NT2/D1 (cell line): Measurements from ENCODE around the gene CAMK2B.
A peak's percentile ranks its signal among the peaks of the same experiment; 100 is the strongest.

Experiments used
- DNase-seq: peaks from one replicate; pipeline ENCODE4 v3.0.0-alpha.2; 2011; ENCODE audit warnings: low read depth, low spot score
- H3K27me3 ChIP-seq: 2 replicates; pipeline ENCODE4 v1.6.0; 2011; ENCODE audit warnings: mild to moderate bottlenecking; ENCODE audit not compliant: insufficient read length, insufficient read depth
- H3K36me3 ChIP-seq: 2 replicates; pipeline ENCODE4 v1.6.1; 2011; ENCODE audit warnings: mild to moderate bottlenecking, low read length, mixed read lengths; ENCODE audit not compliant: insufficient read depth, insufficient read length
- H3K4me1 ChIP-seq: 2 replicates; pipeline ENCODE4 v1.5.1; 2011; ENCODE audit not compliant: insufficient read depth, insufficient read length
- H3K4me3 ChIP-seq: 2 replicates; pipeline ENCODE4 v1.5.1; 2011; ENCODE audit warnings: low read depth; ENCODE audit not compliant: insufficient read length
- H3K9ac ChIP-seq: 2 replicates; pipeline ENCODE4 v1.6.0; 2011; ENCODE audit warnings: low read depth; ENCODE audit not compliant: insufficient read length
- H3K9me3 ChIP-seq: 2 replicates; pipeline ENCODE4 v1.5.1; 2011; ENCODE audit warnings: mild to moderate bottlenecking, low read length; ENCODE audit not compliant: insufficient read depth
- SUZ12 ChIP-seq: IDR thresholded peaks from 2 replicates; pipeline ENCODE4 v1.6.1; 2011; ENCODE audit not compliant: insufficient read length, insufficient read depth; ENCODE audit errors: extremely low read depth
- YY1 ChIP-seq: IDR thresholded peaks from 2 replicates; pipeline ENCODE4 v1.6.1; 2011; ENCODE audit not compliant: insufficient read length, insufficient read depth
- ZNF274 ChIP-seq: IDR thresholded peaks from 2 replicates; pipeline ENCODE4 v1.6.1; 2011; ENCODE audit warnings: mild to moderate bottlenecking, low read depth, low read length

Gene CAMK2B

DNA sequence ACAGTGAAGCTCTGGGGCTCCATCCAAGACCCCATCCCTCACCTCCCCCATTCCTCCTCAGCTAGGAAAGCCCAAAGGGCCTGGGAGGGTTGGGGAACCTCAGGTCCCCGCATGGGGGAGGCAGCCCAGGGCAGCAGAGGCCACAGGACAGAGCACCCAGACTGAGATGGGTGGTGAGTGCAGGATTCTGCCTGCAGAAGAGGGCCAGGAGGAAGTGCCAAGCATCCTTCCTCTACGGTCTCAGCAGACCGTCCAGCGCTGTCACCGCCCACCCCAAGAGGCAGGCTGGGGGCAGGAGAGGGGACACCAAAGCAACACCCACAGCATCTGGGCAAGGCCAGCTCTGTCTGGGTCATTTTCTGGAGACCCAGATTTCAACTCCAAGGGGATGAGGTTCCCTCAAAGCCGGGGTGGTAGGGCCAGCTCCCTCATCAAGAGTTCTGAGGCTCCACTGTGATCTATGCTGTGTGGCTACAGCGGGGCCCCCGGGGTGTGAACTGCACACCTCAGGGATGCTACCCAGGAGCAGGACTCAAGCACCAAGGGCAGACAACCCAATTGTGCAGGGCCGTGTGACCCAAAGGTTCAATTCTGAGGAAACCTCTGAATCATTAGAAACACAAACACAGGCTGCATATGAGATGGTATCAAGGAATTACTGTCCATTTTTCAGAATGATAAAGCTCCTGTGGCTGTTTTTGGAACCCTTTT lies 46.8 kb downstream of the CAMK2B start:
- peaks cover 69% of the 10 kb centered on the region for H3K27me3 ChIP-seq
- H3K4me3 ChIP-seq: no peak overlapping the region
- peaks cover 15% of the 10 kb centered on the region for H3K4me1 ChIP-seq
- H3K36me3 ChIP-seq: no peaks in the 10 kb centered on the region
- no peak for DNase-seq
- no peaks in the 10 kb centered on the region for H3K9me3 ChIP-seq
- H3K9ac ChIP-seq: no peak overlapping the region
- TF ChIP-seq ZNF274: no peak
- TF ChIP-seq YY1: no peak
- no peak for TF ChIP-seq SUZ12

DNA sequence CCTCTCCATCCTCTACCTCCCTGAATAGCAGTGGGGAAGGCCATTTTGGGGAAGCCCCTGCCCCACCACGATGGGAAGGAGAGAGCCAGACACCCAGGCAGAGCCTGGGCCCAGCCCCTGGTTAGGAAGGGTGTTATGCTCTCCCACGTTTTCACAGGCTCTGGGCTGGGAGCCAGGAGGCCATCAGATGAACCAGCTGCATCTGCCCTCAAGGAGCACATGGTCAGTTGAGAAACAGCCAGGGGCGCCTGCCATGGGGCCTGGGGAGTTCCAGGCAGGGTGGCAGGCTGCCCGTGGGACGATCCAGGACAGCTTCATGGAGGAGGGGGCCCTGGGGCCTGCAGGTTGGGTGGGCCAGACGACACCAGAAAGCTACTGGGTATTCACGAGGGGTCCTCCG lies 47.5 kb downstream of the CAMK2B start:
- Histone ChIP-seq H3K4me1 (peaks cover 15% of the 10 kb centered on the region), H3K9me3 (no peaks in the 10 kb centered on the region), H3K27me3 (peaks cover 77% of the 10 kb centered on the region), H3K36me3 (no peaks in the 10 kb centered on the region), H3K4me3 (no peak overlapping the region), H3K9ac (no peak overlapping the region)
- DNase-seq: no peak
- no peak for TF ChIP-seq SUZ12
- no peak for TF ChIP-seq YY1
- TF ChIP-seq ZNF274: no peak

DNA sequence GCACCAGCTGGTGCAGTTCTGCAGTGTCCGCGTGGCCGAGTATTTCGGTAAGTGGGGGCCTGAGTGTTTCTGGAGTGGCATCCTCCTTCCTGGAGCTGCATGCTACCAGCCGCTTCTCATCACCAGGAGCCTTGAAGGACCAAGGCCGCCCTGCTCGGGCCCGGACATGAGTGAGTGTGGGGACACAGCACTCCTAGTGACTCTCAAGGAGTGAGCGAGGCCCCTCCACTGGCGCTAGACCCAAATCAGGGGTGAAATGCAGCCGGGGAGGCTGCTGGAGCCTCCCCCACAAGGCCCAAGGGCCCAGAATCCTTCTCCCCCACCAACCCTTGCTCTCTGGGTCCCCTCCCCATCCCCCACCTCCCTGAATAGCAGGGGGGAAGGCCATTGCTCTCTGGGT lies 48.0 kb downstream of the CAMK2B start:
- TF ChIP-seq SUZ12 (no peak), YY1 (no peak), ZNF274 (no peak)
- Histone ChIP-seq H3K36me3 (no peaks in the 10 kb centered on the region), H3K4me1 (peaks cover 15% of the 10 kb centered on the region), H3K9me3 (no peaks in the 10 kb centered on the region), H3K4me3 (no peak overlapping the region), H3K27me3 (peaks cover 82% of the 10 kb centered on the region), H3K9ac (no peak overlapping the region)
- no peak for DNase-seq

DNA sequence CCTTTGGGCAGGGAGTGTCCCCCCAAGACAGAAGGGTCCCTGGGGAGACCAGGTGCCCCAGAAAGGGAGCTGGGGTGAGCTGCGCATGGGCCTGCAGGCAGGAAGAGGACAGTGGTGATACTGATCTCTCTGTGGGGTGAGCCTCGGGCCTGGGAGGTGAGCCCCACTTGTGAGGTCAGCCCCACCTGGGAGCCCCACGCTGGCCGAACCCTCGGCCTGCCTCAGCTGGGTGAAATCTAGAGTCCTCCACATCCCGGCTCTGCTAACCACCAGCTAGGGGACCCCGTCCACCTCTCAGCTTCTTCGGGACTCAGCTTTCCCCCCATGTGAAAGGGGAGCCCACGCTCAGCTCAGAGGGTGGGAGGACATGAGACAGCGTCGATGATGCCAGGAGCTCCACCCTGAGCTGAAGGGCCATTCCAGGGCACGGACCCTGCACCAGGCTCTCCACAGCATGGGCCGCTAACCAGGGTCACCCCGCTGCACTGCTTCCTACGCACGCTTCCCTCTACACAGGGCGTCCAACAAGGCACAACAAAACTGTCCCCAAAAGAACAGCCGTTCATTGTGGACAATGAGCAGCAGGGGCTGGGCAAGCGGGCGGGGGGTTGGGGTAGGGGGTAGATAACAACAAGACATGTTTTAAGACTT lies 48.7 kb downstream of the CAMK2B start:
- Histone ChIP-seq H3K9me3 (no peaks in the 10 kb centered on the region), H3K36me3 (no peaks in the 10 kb centered on the region), H3K9ac (peak overlapping the region; percentile 53), H3K27me3 (peaks cover 89% of the 10 kb centered on the region), H3K4me3 (no peak overlapping the region), H3K4me1 (peaks cover 15% of the 10 kb centered on the region)
- TF ChIP-seq SUZ12: no peak
- TF ChIP-seq ZNF274: no peak
- TF ChIP-seq YY1: no peak
- no peak for DNase-seq

DNA sequence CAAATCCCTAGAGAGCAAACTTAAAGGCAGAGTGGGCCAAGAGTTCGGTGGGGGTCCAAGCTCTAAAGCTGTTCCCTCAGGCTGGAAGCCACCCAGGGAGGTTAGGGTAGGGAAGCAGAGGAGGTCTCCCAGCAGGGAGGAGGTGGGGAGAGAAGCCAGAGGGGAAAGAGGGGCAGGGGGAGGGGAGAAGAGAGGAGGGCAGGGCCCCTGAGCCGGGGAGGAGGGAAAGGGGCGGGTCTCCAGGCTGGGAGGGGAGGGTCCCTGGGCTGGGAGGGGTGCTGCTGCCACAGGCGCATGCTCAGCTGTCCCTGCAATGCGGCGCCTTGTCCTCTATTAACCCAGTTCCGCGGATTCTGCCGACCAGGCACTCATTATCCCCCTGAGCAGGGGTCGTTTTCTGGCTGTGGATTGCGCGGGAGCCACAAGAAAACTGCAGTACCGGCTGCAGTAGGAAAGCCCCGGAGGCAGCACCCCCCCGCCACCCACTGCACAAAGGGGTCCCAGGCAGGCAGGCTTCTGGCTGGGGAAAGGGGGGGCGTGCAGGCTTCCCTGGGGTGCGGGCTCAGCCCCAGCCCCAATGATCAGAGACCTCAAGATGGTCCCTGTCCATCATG lies 49.3 kb downstream of the CAMK2B start:
- H3K36me3 ChIP-seq: no peaks in the 10 kb centered on the region
- peak overlapping the region; percentile 53 for H3K9ac ChIP-seq
- peaks cover 90% of the 10 kb centered on the region for H3K27me3 ChIP-seq
- DNase-seq: peak; percentile 89
- H3K9me3 ChIP-seq: no peaks in the 10 kb centered on the region
- H3K4me3 ChIP-seq: peak overlapping the region; percentile 3
- peaks cover 15% of the 10 kb centered on the region for H3K4me1 ChIP-seq
- TF ChIP-seq ZNF274 (no peak), YY1 (no peak), SUZ12 (no peak)

DNA sequence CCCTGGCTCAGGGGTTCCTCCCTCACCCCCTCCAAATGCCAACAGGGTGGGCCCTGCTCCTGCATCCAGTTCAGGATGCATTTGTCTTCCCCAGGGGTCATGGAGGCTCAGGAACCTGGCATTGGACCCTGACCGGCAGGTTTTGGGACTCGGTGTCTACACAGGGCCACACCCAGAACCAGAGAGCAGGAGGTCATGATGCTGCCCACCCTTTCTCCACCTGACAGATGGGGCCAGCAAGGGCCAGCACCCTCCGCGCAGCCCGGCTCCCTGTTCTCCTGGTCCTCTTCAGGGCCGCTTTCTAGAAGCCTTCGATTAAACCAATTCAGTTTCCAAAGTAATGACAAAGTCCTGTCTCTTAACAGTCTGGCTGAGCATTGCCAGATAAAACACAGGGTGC lies 50.2 kb downstream of the CAMK2B start:
- Histone ChIP-seq H3K9ac (no peak overlapping the region), H3K9me3 (no peaks in the 10 kb centered on the region), H3K36me3 (no peaks in the 10 kb centered on the region), H3K4me3 (no peak overlapping the region), H3K27me3 (peaks cover 88% of the 10 kb centered on the region), H3K4me1 (peaks cover 15% of the 10 kb centered on the region)
- no peak for DNase-seq
- TF ChIP-seq YY1 (no peak), SUZ12 (no peak)

DNA sequence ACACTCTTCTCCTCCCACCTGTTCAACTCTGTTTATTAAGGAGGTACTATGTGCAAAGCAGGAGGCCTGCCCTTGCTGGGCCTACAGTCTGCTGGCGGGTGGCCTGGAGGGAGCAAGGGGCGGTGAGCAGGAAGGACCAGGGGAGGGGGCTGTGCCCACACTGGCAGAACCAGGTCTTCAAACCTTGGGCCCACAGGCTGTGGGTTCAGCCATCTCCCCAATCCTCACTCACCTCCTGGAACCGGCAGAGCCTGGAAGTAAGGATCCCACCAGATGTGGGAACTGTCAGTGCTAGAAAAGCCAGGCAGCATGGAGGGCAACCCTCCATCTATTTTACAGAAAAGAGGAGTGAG lies 50.8 kb downstream of the CAMK2B start:
- DNase-seq: no peak
- Histone ChIP-seq H3K9me3 (no peaks in the 10 kb centered on the region), H3K4me3 (no peak overlapping the region), H3K27me3 (peaks cover 88% of the 10 kb centered on the region), H3K36me3 (no peaks in the 10 kb centered on the region), H3K9ac (no peak overlapping the region), H3K4me1 (peaks cover 15% of the 10 kb centered on the region)
- no peak for TF ChIP-seq ZNF274
- no peak for TF ChIP-seq YY1
- TF ChIP-seq SUZ12: no peak
